HCT116 (cell line): ENCODE data around the gene DENND1A. TPM values are rescaled to one million over a fixed set of nuclear protein-coding genes. Genes with fewer than 3 reads are reported as not detected.

ENCODE experiments used
- ATAC-seq: fragments of 200-7000 bp; cut with Tn5 transposase; 2 replicates; pipeline ENCODE4 v1.9.1; 2020; ENCODE audit warnings: mild to moderate bottlenecking, moderate library complexity
- BruUV-seq: library from RNA; stranded (reverse); fragments of 400-500 nt; replicated peaks from 2 replicates; lab custom pipeline; 2021; lab: Mats Ljungman, UMichigan
- CTCF ChIA-PET: fragments of 300-600 bp; sonication (Branson Sonifier 250); formaldehyde crosslinking; loops from one replicate; lab custom pipeline; 2021; ENCODE audit warnings: antibody characterized with exemption; lab: Charles Lee
- POLR2A ChIA-PET: fragments of 300-600, 350-600 bp; sonication (Branson Sonifier 250); formaldehyde crosslinking; loops from one replicate; lab custom pipeline; 2021; ENCODE audit warnings: antibody characterized with exemption; lab: Charles Lee
- RAD21 ChIA-PET, 2 experiments: fragments of 300-600 bp; sonication (Branson Sonifier 250); formaldehyde crosslinking; loops; one replicate each; lab custom pipeline; 2023; ENCODE audit warnings: low total read pairs in 2 of 2; ENCODE audit not compliant: uncharacterized antibody in 2 of 2, unreplicated experiment in 2 of 2, low non-redundant PET in 1 of 2; lab: Charles Lee
- DNase-seq: peaks from one replicate; pipeline ENCODE4 v3.0.0-alpha.2; 2010; ENCODE audit warnings: low read depth, low spot score
- H2AFZ ChIP-seq: fragments of 200-600 bp; shearing (Covaris generic), sonication (generic); 2 replicates; pipeline ENCODE4 v1.6.1; 2017; ENCODE audit warnings: low read depth, mixed run types, mixed read lengths, antibody characterized with exemption, low read length; ENCODE audit not compliant: poor library complexity, severe bottlenecking
- H3K27ac ChIP-seq: 2 replicates; pipeline ENCODE4 v1.5.1; 2012; ENCODE audit warnings: low read depth, low read length
- H3K27me3 ChIP-seq: fragments of 200-600 bp; sonication (generic); 2 replicates; pipeline ENCODE4 v1.6.1; 2016; ENCODE audit warnings: mixed run types, low read length, mixed read lengths; ENCODE audit not compliant: insufficient read depth
- H3K36me3 ChIP-seq, 2 experiments: fragments of 200-500 bp in 1 of 2; fragments of 200-600 bp in 1 of 2; sonication (Bioruptor generic) in 1 of 2; sonication (generic) in 1 of 2; 2 replicates each; pipeline versions ENCODE4 v1.5.1 to v1.6.1; 2014 to 2016; ENCODE audit warnings: low read length in 2 of 2, inconsistent platforms in 1 of 2, mixed read lengths in 1 of 2, mixed run types in 1 of 2; ENCODE audit not compliant: insufficient read depth in 2 of 2, control insufficient read depth in 1 of 2
- H3K4me1 ChIP-seq, 2 experiments: fragments of 200-600 bp in 1 of 2; sonication (generic) in 1 of 2; 2 replicates each; pipeline versions ENCODE4 v1.5.1 to v1.6.1; 2012 to 2017; ENCODE audit warnings: low read length in 2 of 2, inconsistent platforms in 1 of 2, mild to moderate bottlenecking in 1 of 2, mixed read lengths in 1 of 2, mixed run types in 1 of 2, moderate library complexity in 1 of 2; ENCODE audit not compliant: insufficient read depth in 2 of 2, control insufficient read depth in 1 of 2
- H3K4me2 ChIP-seq: fragments of 200-600 bp; sonication (generic); 2 replicates; pipeline ENCODE4 v1.6.1; 2017; ENCODE audit warnings: mixed run types, low read length, mixed read lengths
- H3K4me3 ChIP-seq, 2 experiments: fragments of 200-600 bp in 1 of 2; sonication (generic) in 1 of 2; replicated peaks in 1 of 2; 2 replicates each; pipeline ENCODE4 v1.5.1; 2011 to 2016; ENCODE audit warnings: low read length in 2 of 2, control low read depth in 1 of 2, low read depth in 1 of 2, mild to moderate bottlenecking in 1 of 2, mixed read lengths in 1 of 2, mixed run types in 1 of 2
- H3K79me2 ChIP-seq: fragments of 200-600 bp; sonication (generic); 2 replicates; pipeline ENCODE4 v1.6.1; 2017; ENCODE audit warnings: mild to moderate bottlenecking, mixed run types, low read length, moderate library complexity, mixed read lengths; ENCODE audit not compliant: insufficient read depth
- H3K9ac ChIP-seq: fragments of 200-600 bp; sonication (generic); 2 replicates; pipeline ENCODE4 v1.6.1; 2016; ENCODE audit warnings: low read length, mixed read lengths
- H3K9me2 ChIP-seq: fragments of 200-600 bp; sonication (generic), shearing (Covaris generic); 2 replicates; pipeline ENCODE4 v1.6.1; 2017; ENCODE audit warnings: mixed run types, mild to moderate bottlenecking, moderate library complexity; ENCODE audit not compliant: insufficient read depth
- H3K9me3 ChIP-seq, 2 experiments: fragments of 200-500 bp in 1 of 2; fragments of 200-600 bp in 1 of 2; sonication (Bioruptor generic) in 1 of 2; sonication (generic) in 1 of 2; 2 replicates each; pipeline ENCODE4 v1.6.1; 2014 to 2017; ENCODE audit warnings: low read length in 2 of 2, mixed read lengths in 2 of 2, inconsistent platforms in 1 of 2, low read depth in 1 of 2, mild to moderate bottlenecking in 1 of 2, mixed run types in 1 of 2, moderate library complexity in 1 of 2; ENCODE audit not compliant: control insufficient read depth in 1 of 2, insufficient read depth in 1 of 2
- H4K20me1 ChIP-seq: fragments of 200-600 bp; sonication (generic), shearing (Covaris generic); 2 replicates; pipeline ENCODE4 v1.6.1; 2017; ENCODE audit warnings: mixed run types, mild to moderate bottlenecking, moderate library complexity; ENCODE audit not compliant: insufficient read depth
- POLR2AphosphoS5 ChIP-seq: IDR thresholded peaks from 2 replicates; pipeline ENCODE4 v1.6.1; 2011; ENCODE audit warnings: mild to moderate bottlenecking, low read depth, low read length, moderate library complexity
- RAD21 ChIP-seq: IDR thresholded peaks from 2 replicates; pipeline ENCODE4 v1.6.1; 2012; ENCODE audit warnings: low read depth, mild to moderate bottlenecking
- SIN3A ChIP-seq: IDR thresholded peaks from 2 replicates; pipeline ENCODE4 v1.6.1; 2012; ENCODE audit warnings: low read depth
- SP1 ChIP-seq: IDR thresholded peaks from 2 replicates; pipeline ENCODE4 v1.6.1; 2012; ENCODE audit warnings: low read depth
- intact Hi-C: fragments of 100-400 bp; cut with micrococcal nuclease; formaldehyde crosslinking; loops from 2 replicates; pipeline ENCODE4 v1.10.0; 2022
- total RNA-seq: library from RNA; stranded (reverse); gene quantifications from one replicate; pipeline ENCODE4 v1.2.1, GENCODE V29; 2021; ENCODE audit not compliant: unreplicated experiment
- TF ChIP-seq, protein P1 (sequence below): IDR thresholded peaks from 2 replicates; pipeline ENCODE4 v1.6.1; 2012; ENCODE audit warnings: low read depth
- TF ChIP-seq, protein P2 (sequence below): IDR thresholded peaks from 2 replicates; pipeline ENCODE4 v1.6.1; 2011; ENCODE audit warnings: mild to moderate bottlenecking, low read length, moderate library complexity; ENCODE audit not compliant: insufficient replicate concordance; ENCODE audit errors: extremely low read depth

The DENND1A gene
- total RNA-seq, 1 experiment from 2014 or later = 33.0 TPM

DNA sequence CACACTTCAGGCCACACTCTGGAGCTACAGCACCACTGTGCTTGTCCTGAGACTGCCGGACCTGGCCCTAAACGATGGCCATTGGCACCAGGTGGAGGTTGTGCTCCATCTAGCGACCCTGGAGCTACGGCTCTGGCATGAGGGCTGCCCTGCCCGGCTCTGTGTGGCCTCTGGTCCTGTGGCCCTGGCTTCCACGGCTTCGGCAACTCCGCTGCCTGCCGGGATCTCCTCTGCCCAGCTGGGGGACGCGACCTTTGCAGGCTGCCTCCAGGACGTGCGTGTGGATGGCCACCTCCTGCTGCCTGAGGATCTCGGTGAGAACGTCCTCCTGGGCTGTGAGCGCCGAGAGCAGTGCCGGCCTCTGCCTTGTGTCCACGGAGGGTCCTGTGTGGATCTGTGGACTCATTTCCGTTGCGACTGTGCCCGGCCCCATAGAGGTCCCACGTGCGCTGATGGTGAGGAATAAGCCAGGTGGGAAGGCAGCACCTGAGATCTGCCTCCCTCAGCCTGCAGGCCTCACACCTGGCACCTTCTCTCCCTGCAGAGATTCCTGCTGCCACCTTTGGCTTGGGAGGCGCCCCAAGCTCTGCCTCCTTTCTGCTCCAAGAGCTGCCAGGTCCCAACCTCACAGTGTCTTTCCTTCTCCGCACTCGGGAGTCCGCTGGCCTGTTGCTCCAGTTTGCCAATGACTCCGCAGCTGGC lies 559.2 kb downstream of the DENND1A start:
- H4K20me1 ChIP-seq = no peaks in the 10 kb centered on the region
- ChIA-PET CTCF (no interaction called here), POLR2A (no interaction called here), RAD21 (no interaction called here)
- DNase-seq (no peak), ATAC-seq (no peak)
- no peaks in the 10 kb centered on the region for H3K79me2 ChIP-seq
- H3K4me2 ChIP-seq = no peak overlapping the region
- TF ChIP-seq, protein P1, sequence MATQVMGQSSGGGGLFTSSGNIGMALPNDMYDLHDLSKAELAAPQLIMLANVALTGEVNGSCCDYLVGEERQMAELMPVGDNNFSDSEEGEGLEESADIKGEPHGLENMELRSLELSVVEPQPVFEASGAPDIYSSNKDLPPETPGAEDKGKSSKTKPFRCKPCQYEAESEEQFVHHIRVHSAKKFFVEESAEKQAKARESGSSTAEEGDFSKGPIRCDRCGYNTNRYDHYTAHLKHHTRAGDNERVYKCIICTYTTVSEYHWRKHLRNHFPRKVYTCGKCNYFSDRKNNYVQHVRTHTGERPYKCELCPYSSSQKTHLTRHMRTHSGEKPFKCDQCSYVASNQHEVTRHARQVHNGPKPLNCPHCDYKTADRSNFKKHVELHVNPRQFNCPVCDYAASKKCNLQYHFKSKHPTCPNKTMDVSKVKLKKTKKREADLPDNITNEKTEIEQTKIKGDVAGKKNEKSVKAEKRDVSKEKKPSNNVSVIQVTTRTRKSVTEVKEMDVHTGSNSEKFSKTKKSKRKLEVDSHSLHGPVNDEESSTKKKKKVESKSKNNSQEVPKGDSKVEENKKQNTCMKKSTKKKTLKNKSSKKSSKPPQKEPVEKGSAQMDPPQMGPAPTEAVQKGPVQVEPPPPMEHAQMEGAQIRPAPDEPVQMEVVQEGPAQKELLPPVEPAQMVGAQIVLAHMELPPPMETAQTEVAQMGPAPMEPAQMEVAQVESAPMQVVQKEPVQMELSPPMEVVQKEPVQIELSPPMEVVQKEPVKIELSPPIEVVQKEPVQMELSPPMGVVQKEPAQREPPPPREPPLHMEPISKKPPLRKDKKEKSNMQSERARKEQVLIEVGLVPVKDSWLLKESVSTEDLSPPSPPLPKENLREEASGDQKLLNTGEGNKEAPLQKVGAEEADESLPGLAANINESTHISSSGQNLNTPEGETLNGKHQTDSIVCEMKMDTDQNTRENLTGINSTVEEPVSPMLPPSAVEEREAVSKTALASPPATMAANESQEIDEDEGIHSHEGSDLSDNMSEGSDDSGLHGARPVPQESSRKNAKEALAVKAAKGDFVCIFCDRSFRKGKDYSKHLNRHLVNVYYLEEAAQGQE = no peak
- TF ChIP-seq RAD21 (no peak), SP1 (no peak), POLR2AphosphoS5 (no peak), SIN3A (no peak)
- TF ChIP-seq, protein P2, sequence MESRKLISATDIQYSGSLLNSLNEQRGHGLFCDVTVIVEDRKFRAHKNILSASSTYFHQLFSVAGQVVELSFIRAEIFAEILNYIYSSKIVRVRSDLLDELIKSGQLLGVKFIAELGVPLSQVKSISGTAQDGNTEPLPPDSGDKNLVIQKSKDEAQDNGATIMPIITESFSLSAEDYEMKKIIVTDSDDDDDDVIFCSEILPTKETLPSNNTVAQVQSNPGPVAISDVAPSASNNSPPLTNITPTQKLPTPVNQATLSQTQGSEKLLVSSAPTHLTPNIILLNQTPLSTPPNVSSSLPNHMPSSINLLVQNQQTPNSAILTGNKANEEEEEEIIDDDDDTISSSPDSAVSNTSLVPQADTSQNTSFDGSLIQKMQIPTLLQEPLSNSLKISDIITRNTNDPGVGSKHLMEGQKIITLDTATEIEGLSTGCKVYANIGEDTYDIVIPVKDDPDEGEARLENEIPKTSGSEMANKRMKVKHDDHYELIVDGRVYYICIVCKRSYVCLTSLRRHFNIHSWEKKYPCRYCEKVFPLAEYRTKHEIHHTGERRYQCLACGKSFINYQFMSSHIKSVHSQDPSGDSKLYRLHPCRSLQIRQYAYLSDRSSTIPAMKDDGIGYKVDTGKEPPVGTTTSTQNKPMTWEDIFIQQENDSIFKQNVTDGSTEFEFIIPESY = no peak
- H3K9me3 ChIP-seq = no peaks in the 10 kb centered on the region
- no peak overlapping the region for H3K27ac ChIP-seq
- no peak overlapping the region for H2AFZ ChIP-seq
- no peak overlapping the region for H3K9ac ChIP-seq
- no peaks in the 10 kb centered on the region for H3K9me2 ChIP-seq
- BruUV-seq = no TSS peak
- intact Hi-C loops = no loop called here
- H3K4me1 ChIP-seq = peaks cover 19 to 20% of the 10 kb centered on the region in 2 experiments
- H3K4me3 ChIP-seq = no peak overlapping the region
- no peaks in the 10 kb centered on the region for H3K27me3 ChIP-seq
- H3K36me3 ChIP-seq = no peaks in the 10 kb centered on the region
